HG02642 (cell line): ENCODE results near the gene PLP1.
A peak's percentile ranks its signal among the peaks of the same experiment; 100 is the strongest.

ENCODE experiments used
- ATAC-seq: cut with Tn5 transposase; IDR thresholded peaks from one replicate; pipeline ENCODE4 v1.9.1; 2021; ENCODE audit warnings: mild to moderate bottlenecking; ENCODE audit not compliant: unreplicated experiment, poor library complexity

Gene PLP1

DNA sequence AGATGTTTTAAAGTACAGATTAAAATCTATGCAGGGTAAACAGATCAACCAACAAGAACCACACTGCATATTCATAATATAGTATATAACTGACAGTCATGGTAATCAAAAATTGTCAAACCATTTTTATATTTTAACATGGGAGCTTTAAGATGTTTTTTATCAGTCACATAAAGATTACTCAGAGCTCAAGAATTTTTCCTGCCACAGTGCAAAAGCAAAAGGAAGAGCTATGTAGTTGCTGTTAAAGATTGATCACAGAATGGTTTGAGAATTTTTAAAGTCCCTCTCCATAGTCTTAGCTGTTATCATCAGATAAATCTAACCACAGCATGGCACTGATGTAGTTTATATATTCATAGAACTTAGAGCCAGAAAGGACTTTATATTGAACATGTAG is 47.0 kb downstream of the PLP1 start:
- ATAC-seq = no peak

GRCh38 chrX:103825881-103826280 is 49.2 kb downstream of the PLP1 start:
- ATAC-seq = no peak

- no peak for ATAC-seq
These were observed 51.9 kb downstream of the PLP1 start for GRCh38 chrX:103828529-103828928.

GRCh38 chrX:103830848-103831247 is 54.2 kb downstream of the PLP1 start:
- ATAC-seq = no peak

GRCh38 chrX:103831342-103831802 is 54.7 kb downstream of the PLP1 start:
- ATAC-seq = peak; percentile 9

DNA sequence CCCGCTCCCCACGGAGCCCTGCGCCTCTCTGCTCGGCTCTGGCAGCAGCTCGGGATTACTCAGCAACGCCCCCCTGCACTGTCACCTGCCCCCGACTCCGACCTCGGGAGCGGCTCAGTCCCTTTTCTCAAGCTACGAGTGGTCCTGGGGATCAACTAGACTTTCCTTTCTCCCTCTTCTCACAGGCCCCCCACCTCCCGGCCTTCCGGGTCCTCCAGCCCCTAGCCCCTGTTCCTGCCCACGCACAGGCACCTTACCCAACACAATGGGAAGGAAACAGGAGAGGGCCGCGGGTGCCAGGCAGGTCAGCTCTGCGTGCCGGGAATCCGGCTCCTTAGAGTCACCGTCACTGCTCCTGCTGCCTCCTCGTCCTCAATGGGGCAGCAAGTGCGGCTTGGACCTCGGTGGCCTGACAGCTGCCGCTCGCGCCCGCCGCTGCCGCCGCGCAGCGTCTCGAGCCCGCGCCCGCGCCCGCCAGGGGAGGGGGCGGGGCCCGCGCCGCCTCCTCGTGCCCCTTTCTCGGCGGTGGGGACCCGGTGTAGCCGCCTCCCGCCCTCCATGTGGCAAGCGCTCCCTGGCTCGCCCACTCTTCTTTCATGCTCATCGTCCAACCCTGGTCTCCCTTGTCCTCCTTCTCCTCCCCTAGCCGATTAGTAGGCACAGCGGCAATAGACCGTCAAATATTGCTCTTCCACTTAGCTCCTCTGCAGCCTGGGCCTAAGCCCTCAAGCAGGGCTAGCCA is 55.3 kb downstream of the PLP1 start, which contains the start of gene RAB9B:
RAB9B (minus strand) TSS at position 455 of the 742 bp plus-strand sequence. CDS start 6,473 bp downstream, outside the sequence.
- peak; percentile 95 for ATAC-seq

GRCh38 chrX:103839404-103839803 is 62.8 kb downstream of the PLP1 start:
- ATAC-seq = no peak
